Activated CD4-positive, alpha-beta T cell treated with anti-CD3 and anti-CD28 coated beads for 1 hour (primary cell): ENCODE results near the gene XCL2.

Source experiments
- DNase-seq: peaks from one replicate; pipeline ENCODE4 v3.0.0-alpha.2; 2020

The XCL2 gene

GRCh38 chr1:168512864-168513595, 30.8 kb downstream of the XCL2 start:
- no peak for DNase-seq

- no peak for DNase-seq
Observed at GRCh38 chr1:168509875-168510791, 33.7 kb downstream of the XCL2 start.

GRCh38 chr1:168509210-168509609, 34.6 kb downstream of the XCL2 start:
- no peak for DNase-seq

DNA sequence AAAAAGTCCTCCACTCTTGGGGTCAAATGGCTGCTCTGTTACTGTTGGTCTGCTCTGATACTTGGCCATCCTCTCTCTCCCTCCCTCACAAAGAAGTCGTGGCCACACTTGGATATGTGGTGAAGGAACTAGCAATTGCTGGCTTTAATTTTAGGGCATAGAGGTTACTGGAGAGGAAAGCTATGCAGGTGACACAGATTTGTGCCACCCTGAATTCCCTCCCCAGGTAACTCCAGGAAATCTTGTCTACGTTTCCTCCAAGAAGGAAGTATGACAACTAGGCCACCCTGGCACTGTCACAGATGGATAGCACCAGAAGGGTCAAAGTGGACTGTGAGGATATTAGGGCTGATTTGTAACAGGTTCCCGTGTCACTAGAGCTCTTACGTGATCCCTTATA, 36.0 kb downstream of the XCL2 start:
- no peak for DNase-seq

GRCh38 chr1:168507231-168507630, 36.6 kb downstream of the XCL2 start:
- no peak for DNase-seq

- DNase-seq = no peak
Observed at GRCh38 chr1:168506204-168506819, 37.5 kb downstream of the XCL2 start.

GRCh38 chr1:168505006-168505405, 38.8 kb downstream of the XCL2 start:
- DNase-seq = no peak

- DNase-seq = no peak
Observed at GRCh38 chr1:168504064-168504837, 39.5 kb downstream of the XCL2 start.

DNA sequence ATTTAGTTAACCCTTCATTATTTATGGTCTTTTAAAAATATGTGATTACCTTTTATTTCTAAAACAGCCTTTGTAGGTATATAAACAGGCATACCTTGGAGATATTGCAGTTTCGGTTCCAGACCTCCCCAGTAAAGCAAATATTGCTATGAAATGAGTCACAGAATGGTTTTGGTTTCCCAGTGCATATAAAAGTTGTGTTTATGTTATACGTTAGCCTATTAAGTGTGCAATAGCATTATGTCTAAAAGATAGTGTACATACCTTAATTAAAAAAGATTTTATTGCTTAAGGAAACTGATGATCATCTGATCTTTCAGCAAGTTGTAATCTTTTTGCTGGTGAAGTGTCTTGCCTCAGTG, 44.1 kb downstream of the XCL2 start:
- no peak for DNase-seq

DNA sequence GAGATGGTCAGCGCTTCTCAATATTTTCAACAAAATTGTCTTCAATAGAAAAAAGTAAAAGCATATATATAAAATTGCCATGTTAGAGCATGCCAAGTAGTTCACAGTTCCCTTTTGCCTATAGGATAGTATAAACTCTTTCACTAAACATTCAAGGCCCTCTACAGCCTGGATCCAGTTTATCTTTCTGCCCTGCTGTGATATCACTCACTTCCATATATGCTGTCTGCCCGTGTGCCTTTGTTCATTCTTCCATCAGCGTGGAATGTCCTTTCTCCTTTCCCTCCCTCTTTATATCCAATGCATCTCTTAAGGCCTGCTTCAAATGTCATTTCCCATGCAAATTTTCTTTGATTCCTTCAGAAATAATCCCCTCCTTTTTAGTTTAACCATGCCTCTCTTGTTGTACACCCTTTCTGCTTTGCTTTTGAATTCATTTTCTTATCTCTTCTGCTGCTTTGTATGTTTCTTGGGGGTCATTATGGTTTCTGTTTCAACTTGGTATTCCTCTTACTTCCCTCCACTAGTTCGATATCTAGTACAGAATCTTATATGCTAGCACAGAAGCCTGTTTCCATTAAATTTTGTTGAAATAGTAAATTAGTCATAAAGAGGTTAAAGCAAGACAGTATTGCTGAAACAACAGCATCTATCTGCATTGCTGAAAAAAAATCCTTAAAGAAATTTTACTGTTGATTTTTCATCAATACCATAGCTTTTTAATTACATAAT, 44.7 kb downstream of the XCL2 start:
- DNase-seq = no peak

DNA sequence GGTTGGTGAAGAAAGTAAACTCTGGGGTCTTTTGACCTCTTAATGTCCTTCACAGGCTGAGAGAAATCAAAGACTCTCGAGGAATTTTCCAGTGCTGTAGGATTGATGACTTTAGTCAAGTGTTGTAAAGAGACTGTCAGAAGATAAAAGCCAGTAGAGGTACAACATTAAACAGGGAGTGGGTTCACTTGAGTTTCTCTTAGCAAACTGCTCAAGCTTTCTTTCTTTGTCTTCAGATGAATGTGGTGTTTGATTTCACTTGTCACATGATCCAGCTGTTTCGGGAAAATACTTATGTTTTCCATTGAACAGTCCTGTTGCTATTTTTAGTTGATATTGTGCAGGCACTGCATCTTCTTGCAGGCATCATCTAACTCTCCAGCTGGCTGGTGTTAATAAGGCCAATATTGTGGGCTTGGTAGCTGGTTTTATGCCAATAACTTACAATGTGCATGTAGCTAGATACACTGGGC, 45.6 kb downstream of the XCL2 start:
- no peak for DNase-seq

- DNase-seq = no peak
Observed at GRCh38 chr1:168497376-168497950, 46.3 kb downstream of the XCL2 start.

DNA sequence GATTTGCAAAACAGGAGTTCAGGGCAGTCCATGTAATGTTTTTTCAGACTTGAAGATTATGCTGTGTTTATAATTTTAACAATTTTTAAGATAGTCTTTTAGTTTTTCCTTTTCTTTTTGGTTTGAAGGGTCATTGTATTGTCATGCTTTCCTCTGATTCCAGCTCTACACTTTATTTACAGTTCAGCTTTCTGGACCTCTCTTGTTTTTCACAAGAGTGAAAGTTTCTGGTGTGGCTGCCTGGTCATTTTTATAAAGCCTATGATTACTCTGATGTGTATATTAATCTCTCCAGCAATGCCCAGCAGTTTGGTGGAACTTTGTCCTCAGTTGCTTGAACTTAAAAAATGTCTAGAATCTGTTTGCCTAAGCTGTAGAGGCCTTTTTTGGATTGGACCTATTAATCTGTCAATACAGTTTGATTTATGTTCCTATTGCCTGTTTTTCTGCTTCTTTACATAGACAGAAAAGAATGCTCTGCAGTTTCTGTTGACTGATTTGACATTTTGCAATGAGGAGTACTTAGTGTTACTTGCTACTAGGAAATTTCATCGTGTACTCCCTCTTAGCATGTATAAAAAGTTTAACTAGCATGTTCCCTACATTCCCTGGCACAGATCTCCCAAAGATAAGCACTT, 52.2 kb downstream of the XCL2 start:
- DNase-seq = no peak
